GM19328 (cell line): ENCODE measurements around the gene ADARB1.

Source experiments
- ATAC-seq: cut with Tn5 transposase; IDR thresholded peaks from one replicate; pipeline ENCODE4 v1.9.1; 2021; ENCODE audit warnings: mild to moderate bottlenecking, moderate library complexity; ENCODE audit not compliant: unreplicated experiment

The ADARB1 gene

GRCh38 chr21:45146801-45147200 is 72.4 kb downstream of the ADARB1 start:
- ATAC-seq, result no peak

- ATAC-seq, result no peak
These were observed 73.3 kb downstream of the ADARB1 start for GRCh38 chr21:45147473-45148315.

GRCh38 chr21:45148316-45148990 is 74.1 kb downstream of the ADARB1 start:
- no peak for ATAC-seq

- no peak for ATAC-seq
These were observed 74.6 kb downstream of the ADARB1 start for GRCh38 chr21:45149021-45149420.

- ATAC-seq, result no peak
These were observed 76.3 kb downstream of the ADARB1 start for GRCh38 chr21:45150638-45151131.

GRCh38 chr21:45151445-45152160 is 77.2 kb downstream of the ADARB1 start:
- no peak for ATAC-seq

- ATAC-seq, result no peak
These were observed 77.9 kb downstream of the ADARB1 start for GRCh38 chr21:45152265-45152746.

- ATAC-seq, result no peak
These were observed 79.3 kb downstream of the ADARB1 start for GRCh38 chr21:45153358-45154318.

- ATAC-seq, result no peak
These were observed 80.4 kb downstream of the ADARB1 start for GRCh38 chr21:45154511-45155508.

GRCh38 chr21:45155910-45156309 is 81.5 kb downstream of the ADARB1 start:
- no peak for ATAC-seq

- ATAC-seq, result no peak
These were observed 82.1 kb downstream of the ADARB1 start for GRCh38 chr21:45156459-45156858.

- ATAC-seq, result no peak
These were observed 83.6 kb downstream of the ADARB1 start for GRCh38 chr21:45157932-45158331.

GRCh38 chr21:45158491-45159423 is 84.4 kb downstream of the ADARB1 start:
- no peak for ATAC-seq

GRCh38 chr21:45160198-45160597 is 85.8 kb downstream of the ADARB1 start:
- ATAC-seq, result no peak

- no peak for ATAC-seq
These were observed 86.9 kb downstream of the ADARB1 start for GRCh38 chr21:45161038-45161945.

GRCh38 chr21:45162115-45162514 is 87.7 kb downstream of the ADARB1 start:
- ATAC-seq, result no peak

- no peak for ATAC-seq
These were observed 88.4 kb downstream of the ADARB1 start for GRCh38 chr21:45162809-45163208.
